Smooth muscle cell (in vitro differentiated cells): Measurements from ENCODE around the gene RBM19. TPM values are rescaled to one million over a fixed set of nuclear protein-coding genes. Genes with fewer than 3 reads are reported as not detected.

Source experiments
- DNase-seq: peaks from one replicate; lab custom pipeline; 2025; ENCODE audit not compliant: unreplicated experiment; lab: John Stamatoyannopoulos, UW
- H2AFZ ChIP-seq: fragments of 200-600 bp; sonication (generic); 2 replicates; pipeline ENCODE4 v1.6.0; 2016; ENCODE audit warnings: antibody characterized with exemption, low read depth, mild to moderate bottlenecking
- H3F3A ChIP-seq: fragments of 200-600 bp; sonication (generic); 2 replicates; pipeline ENCODE4 v1.6.0; 2017; ENCODE audit warnings: antibody characterized with exemption, low read depth
- H3K27ac ChIP-seq: fragments of 200-600 bp; sonication (generic); 2 replicates; pipeline ENCODE4 v1.5.1; 2016; ENCODE audit warnings: low read depth, mild to moderate bottlenecking
- H3K27me3 ChIP-seq: fragments of 200-600 bp; sonication (generic); 2 replicates; pipeline ENCODE4 v1.6.1; 2016; ENCODE audit warnings: low read depth, mild to moderate bottlenecking
- H3K36me3 ChIP-seq: fragments of 200-600 bp; sonication (generic); 2 replicates; pipeline ENCODE4 v1.5.1; 2016; ENCODE audit warnings: low read depth
- H3K4me1 ChIP-seq: fragments of 200-600 bp; sonication (generic); 2 replicates; pipeline ENCODE4 v1.5.1; 2016; ENCODE audit warnings: low read depth
- H3K4me2 ChIP-seq: fragments of 200-600 bp; sonication (generic); 2 replicates; pipeline ENCODE4 v1.6.0; 2016; ENCODE audit warnings: mild to moderate bottlenecking
- H3K4me3 ChIP-seq: fragments of 200-600 bp; sonication (generic); 2 replicates; pipeline ENCODE4 v1.5.1; 2016; ENCODE audit warnings: mild to moderate bottlenecking
- H3K79me2 ChIP-seq: fragments of 200-600 bp; sonication (generic); 2 replicates; pipeline ENCODE4 v1.6.0; 2016; ENCODE audit warnings: low read depth, mild to moderate bottlenecking
- H3K9ac ChIP-seq: fragments of 200-600 bp; sonication (generic); 2 replicates; pipeline ENCODE4 v1.6.0; 2016; ENCODE audit warnings: low read depth
- H3K9me3 ChIP-seq: fragments of 200-600 bp; sonication (generic); replicated peaks from 2 replicates; pipeline ENCODE4 v1.5.1; 2016; ENCODE audit warnings: low read depth
- H4K20me1 ChIP-seq: fragments of 200-600 bp; sonication (generic); 2 replicates; pipeline ENCODE4 v1.6.0; 2016; ENCODE audit warnings: low read depth
- CTCF ChIP-seq: fragments of 200-600 bp; sonication (generic); IDR thresholded peaks from 2 replicates; pipeline ENCODE4 v1.5.1; 2017; ENCODE audit warnings: borderline replicate concordance, mild to moderate bottlenecking, antibody characterized with exemption; ENCODE audit not compliant: insufficient read depth, poor library complexity, severe bottlenecking
- WGBS: methylation state at CpG from one replicate; pipeline ENCODE4 v1.1.7; 2016; ENCODE audit warnings: low lambda C conversion rate; 5-methylcytosine and 5-hydroxymethylcytosine counted together
- polyA plus RNA-seq: library from polyadenylated mRNA; unstranded; fragments of >200 nt; fragmentation: Nextera tagmentation; extraction: Ambion mirVana; gene quantifications from 2 replicates; pipeline ENCODE4 v1.2.1, GENCODE V29; 2016
- total RNA-seq: library from RNA; depleted of rRNA; stranded (reverse); fragments of >200 nt; gene quantifications from 2 replicates; pipeline ENCODE4 v1.2.3, GENCODE V29; 2014

RBM19 gene
- total and polyA plus RNA-seq, 2 experiments from 2014 or later: 12.8 to 15.9 TPM

GRCh38 chr12:113921430-113921829, 44.7 kb downstream of the RBM19 start:
- DNase-seq: no peak
- Histone ChIP-seq H3K79me2 (no peaks in the 10 kb centered on the region), H4K20me1 (no peaks in the 10 kb centered on the region), H3K27me3 (no peaks in the 10 kb centered on the region), H2AFZ (no peak overlapping the region), H3K36me3 (no peaks in the 10 kb centered on the region), H3K4me1 (no peaks in the 10 kb centered on the region), H3F3A (no peaks in the 10 kb centered on the region), H3K4me2 (no peak overlapping the region), H3K27ac (no peak overlapping the region), H3K4me3 (no peak overlapping the region), H3K9ac (no peak overlapping the region), H3K9me3 (no peaks in the 10 kb centered on the region)
- TF ChIP-seq CTCF: no peak
- WGBS: 94% methylated on average over 3 of the region's 3 CpGs

- TF ChIP-seq CTCF: no peak
- H3K27ac ChIP-seq: no peak overlapping the region
- no peaks in the 10 kb centered on the region for H3K27me3 ChIP-seq
- no peaks in the 10 kb centered on the region for H3K4me1 ChIP-seq
- no peaks in the 10 kb centered on the region for H3K36me3 ChIP-seq
- WGBS: 100% methylated on average over 5 of the region's 5 CpGs
- no peak for DNase-seq
- H2AFZ ChIP-seq: no peak overlapping the region
- no peaks in the 10 kb centered on the region for H3K79me2 ChIP-seq
- H3K4me2 ChIP-seq: no peak overlapping the region
- no peak overlapping the region for H3K9ac ChIP-seq
- no peaks in the 10 kb centered on the region for H3K9me3 ChIP-seq
- H3K4me3 ChIP-seq: no peak overlapping the region
- H4K20me1 ChIP-seq: no peaks in the 10 kb centered on the region
- no peaks in the 10 kb centered on the region for H3F3A ChIP-seq
These were observed 46.3 kb downstream of the RBM19 start for GRCh38 chr12:113919791-113920190.

GRCh38 chr12:113918306-113918705, 47.8 kb downstream of the RBM19 start:
- no peaks in the 10 kb centered on the region for H3K4me1 ChIP-seq
- WGBS: 94% methylated on average over 13 of the region's 13 CpGs

More at GRCh38 chr12:113918306-113918705, 47.8 kb downstream of the RBM19 start:
- Histone ChIP-seq H3K36me3 (no peaks in the 10 kb centered on the region), H3K79me2 (no peaks in the 10 kb centered on the region), H4K20me1 (no peaks in the 10 kb centered on the region), H3K9ac (no peak overlapping the region), H3K4me2 (no peak overlapping the region), H3F3A (no peaks in the 10 kb centered on the region), H3K9me3 (no peaks in the 10 kb centered on the region), H3K27ac (no peak overlapping the region), H3K27me3 (no peaks in the 10 kb centered on the region), H3K4me3 (no peak overlapping the region), H2AFZ (no peak overlapping the region)
- TF ChIP-seq CTCF: no peak
- DNase-seq: no peak
